ENCODE results near the gene USP36.

- TF ChIP-seq CTCF (IDR thresholded peaks at IDR 0.05): no peak
- TF ChIP-seq SIN3A (IDR thresholded peaks at IDR 0.05; ENCODE audit: borderline replicate concordance, insufficient read depth, low read depth, low read length): no peak
- no peak for TF ChIP-seq POLR2AphosphoS5 (IDR thresholded peaks at IDR 0.05; ENCODE audit: low read depth, low read length)
- no peak for TF ChIP-seq TCF7L2 (IDR thresholded peaks at IDR 0.05; ENCODE audit: low read depth, low read length)
- no peak for TF ChIP-seq REST (IDR thresholded peaks at IDR 0.05; ENCODE audit: insufficient read depth in 1 of 2, low read depth in 2 of 2, low read length in 1 of 2)
Observed at GRCh38 chr17:78779850-78780249, 60.8 kb downstream of the USP36 start.
